H9 (cell line): ENCODE results near the gene GNAS. TPM values are rescaled to one million over a fixed set of nuclear protein-coding genes. Genes with fewer than 3 reads are reported as not detected.
A peak's percentile ranks its signal among the peaks of the same experiment; 100 is the strongest.

ENCODE experiments used
- DNase-seq: peaks from one replicate; pipeline ENCODE4 v3.0.0-alpha.2; 2017
- H2AFZ ChIP-seq: one replicate; pipeline ENCODE4 v1.6.1; 2013; ENCODE audit warnings: mild to moderate bottlenecking, low read length, control low read depth, moderate library complexity
- H2AK5ac ChIP-seq: 2 replicates; pipeline ENCODE4 v1.6.1; 2013; ENCODE audit warnings: low read length, control low read depth, mixed read lengths; ENCODE audit not compliant: insufficient read length
- H2BK120ac ChIP-seq: one replicate; pipeline ENCODE4 v1.6.1; 2013; ENCODE audit warnings: low read depth, mild to moderate bottlenecking, low read length, control low read depth, inconsistent platforms; ENCODE audit not compliant: poor library complexity, severe bottlenecking
- H2BK12ac ChIP-seq: 2 replicates; pipeline ENCODE4 v1.6.1; 2013; ENCODE audit warnings: low read length, control low read depth, mixed read lengths, low read depth; ENCODE audit not compliant: insufficient read length
- H2BK15ac ChIP-seq: 2 replicates; pipeline ENCODE4 v1.6.1; 2013; ENCODE audit warnings: low read depth, low read length, control low read depth
- H2BK20ac ChIP-seq: one replicate; pipeline ENCODE4 v1.6.1; 2013; ENCODE audit warnings: low read depth, mild to moderate bottlenecking, low read length, control low read depth, inconsistent platforms; ENCODE audit not compliant: poor library complexity, severe bottlenecking
- H2BK5ac ChIP-seq: 2 replicates; pipeline ENCODE4 v1.6.1; 2013; ENCODE audit warnings: low read length, control low read depth, mixed read lengths; ENCODE audit not compliant: insufficient read length
- H3K14ac ChIP-seq: 2 replicates; pipeline ENCODE4 v1.6.1; 2013; ENCODE audit warnings: low read length, control low read depth; ENCODE audit not compliant: insufficient read depth
- H3K18ac ChIP-seq: 2 replicates; pipeline ENCODE4 v1.6.1; 2013; ENCODE audit warnings: low read depth, mild to moderate bottlenecking, mixed read lengths, low read length, control low read depth; ENCODE audit not compliant: insufficient read length
- H3K23ac ChIP-seq: 2 replicates; pipeline ENCODE4 v1.6.1; 2013; ENCODE audit warnings: low read length, control low read depth, mixed read lengths, low read depth; ENCODE audit not compliant: insufficient read length
- H3K23me2 ChIP-seq: 2 replicates; pipeline ENCODE4 v1.6.1; 2013; ENCODE audit warnings: low read depth, mild to moderate bottlenecking, mixed read lengths, low read length, control low read depth; ENCODE audit not compliant: insufficient read length, poor library complexity, severe bottlenecking
- H3K27ac ChIP-seq: 2 replicates; pipeline ENCODE4 v1.5.1; 2013; ENCODE audit warnings: low read length, control low read depth, mixed read lengths, low read depth; ENCODE audit not compliant: insufficient read length
- H3K27me3 ChIP-seq: 2 replicates; pipeline ENCODE4 v1.6.1; 2013; ENCODE audit warnings: low read length, control low read depth, inconsistent platforms; ENCODE audit not compliant: insufficient read depth
- H3K4ac ChIP-seq: 2 replicates; pipeline ENCODE4 v1.6.1; 2013; ENCODE audit warnings: low read depth, mild to moderate bottlenecking, control low read depth, inconsistent platforms, low read length, moderate library complexity
- H3K4me1 ChIP-seq: 2 replicates; pipeline ENCODE4 v1.6.1; 2013; ENCODE audit warnings: low read length, control low read depth, inconsistent platforms; ENCODE audit not compliant: insufficient read depth
- H3K4me2 ChIP-seq: 2 replicates; pipeline ENCODE4 v1.6.1; 2013; ENCODE audit warnings: low read length, control low read depth, mixed read lengths; ENCODE audit not compliant: insufficient read length, insufficient read depth
- H3K56ac ChIP-seq: 2 replicates; pipeline ENCODE4 v1.6.1; 2013; ENCODE audit warnings: low read depth, mild to moderate bottlenecking, mixed read lengths, low read length, control low read depth; ENCODE audit not compliant: insufficient read length
- H3K79me1 ChIP-seq: 2 replicates; pipeline ENCODE4 v1.6.1; 2013; ENCODE audit warnings: low read depth, mild to moderate bottlenecking, moderate library complexity, low read length, control low read depth, inconsistent platforms; ENCODE audit not compliant: insufficient read depth, poor library complexity, severe bottlenecking
- H3K79me2 ChIP-seq: 2 replicates; pipeline ENCODE4 v1.6.1; 2013; ENCODE audit warnings: low read length, control low read depth, inconsistent platforms; ENCODE audit not compliant: insufficient read depth
- H3K9ac ChIP-seq: 2 replicates; pipeline ENCODE4 v1.6.1; 2013; ENCODE audit warnings: low read length, control low read depth, mixed read lengths; ENCODE audit not compliant: insufficient read length; ENCODE audit errors: extremely low read depth
- H3K9me3 ChIP-seq: one replicate; pipeline ENCODE4 v1.6.1; 2013; ENCODE audit warnings: low read depth, low read length, inconsistent platforms; ENCODE audit not compliant: control insufficient read depth
- H3T11ph ChIP-seq: one replicate; pipeline ENCODE4 v1.6.1; 2013; ENCODE audit warnings: mild to moderate bottlenecking, low read length, control low read depth, inconsistent platforms
- H4K20me1 ChIP-seq: one replicate; pipeline ENCODE4 v1.6.1; 2013; ENCODE audit not compliant: control insufficient read depth, insufficient read length, insufficient read depth
- H4K5ac ChIP-seq: 2 replicates; pipeline ENCODE4 v1.6.1; 2013; ENCODE audit warnings: low read depth, mild to moderate bottlenecking, mixed read lengths, low read length, control low read depth; ENCODE audit not compliant: insufficient read length
- H4K8ac ChIP-seq: replicated peaks from 2 replicates; pipeline ENCODE4 v1.6.1; 2013; ENCODE audit warnings: low read length, control low read depth, mixed read lengths, low read depth; ENCODE audit not compliant: insufficient read length
- H4K91ac ChIP-seq: 2 replicates; pipeline ENCODE4 v1.6.1; 2013; ENCODE audit warnings: low read depth, mild to moderate bottlenecking, moderate library complexity, mixed read lengths, low read length, control low read depth; ENCODE audit not compliant: insufficient read length
- H3K27ac Mint-ChIP-seq, 3 experiments: 2 replicates in 2 of 3; 3 replicates in 1 of 3; pipeline ENCODE4 v1.8.0; 2020 to 2021; ENCODE audit warnings: mixed read lengths in 3 of 3, mild to moderate bottlenecking in 1 of 3, moderate library complexity in 1 of 3
- H3K27me3 Mint-ChIP-seq: 2 replicates; pipeline ENCODE4 v1.8.0; 2021; ENCODE audit warnings: low read depth, mild to moderate bottlenecking, moderate library complexity, mixed read lengths
- H3K36me3 Mint-ChIP-seq, 3 experiments: 2 replicates in 2 of 3; 3 replicates in 1 of 3; pipeline ENCODE4 v1.8.0; 2020 to 2021; ENCODE audit warnings: low read depth in 3 of 3, mixed read lengths in 3 of 3; ENCODE audit not compliant: insufficient read depth in 1 of 3
- H3K4me1 Mint-ChIP-seq, 2 experiments: 2 replicates each; pipeline ENCODE4 v1.8.0; 2020; ENCODE audit warnings: mixed read lengths in 2 of 2
- H3K4me3 Mint-ChIP-seq, 2 experiments: 2 replicates in 1 of 2; 3 replicates in 1 of 2; pipeline ENCODE4 v1.8.0; 2020 to 2021; ENCODE audit warnings: mild to moderate bottlenecking in 2 of 2, mixed read lengths in 2 of 2, moderate library complexity in 1 of 2
- H3K9me3 Mint-ChIP-seq, 2 experiments: 2 replicates in 1 of 2; 3 replicates in 1 of 2; pipeline ENCODE4 v1.8.0; 2020; ENCODE audit warnings: mild to moderate bottlenecking in 2 of 2, mixed read lengths in 2 of 2, moderate library complexity in 1 of 2
- CTCF ChIP-seq: fragments of 200-600 bp; sonication (generic); conservative IDR thresholded peaks from 3 replicates; pipeline ENCODE4 v1.8.0; 2021; ENCODE audit warnings: antibody characterized with exemption, mild to moderate bottlenecking
- WGBS: extraction: QIAGEN DNeasy Blood & Tissue Kit; methylation state at CpG from one replicate; pipeline ENCODE4 v1.1.7; 2013; ENCODE audit warnings: missing lambda C conversion rate, low lambda C conversion rate, mixed read lengths; ENCODE audit not compliant: insufficient read length; ENCODE audit errors: extremely low coverage; 5-methylcytosine and 5-hydroxymethylcytosine counted together
- total RNA-seq: library from RNA; stranded (reverse); gene quantifications from 2 replicates; pipeline ENCODE4 v1.2.1, GENCODE V29; 2021

Gene GNAS
- total RNA-seq, 1 experiment from 2014 or later: 920 TPM

GRCh38 chr20:58836616-58837204 is 15.8 kb upstream of the GNAS start:
- DNase-seq: no peak
- H3K27me3 ChIP-seq: peaks cover 17% of the 10 kb centered on the region; the same call in 1 of the 2 replicates
- no peak overlapping the region for H2AFZ ChIP-seq
- H3K9me3 ChIP-seq: no peaks in the 10 kb centered on the region
- H3K9me3 Mint-ChIP-seq: no peaks in the 10 kb centered on the region; a peak in 1 of 5 replicates
- peaks cover 8% of the 10 kb centered on the region for H3K79me1 ChIP-seq
- WGBS: no CpG with 5 or more reads among the region's 10 CpGs
- no peak overlapping the region for H4K8ac ChIP-seq
- no peak for TF ChIP-seq CTCF
- no peak overlapping the region for H3K18ac ChIP-seq
- no peak overlapping the region for H2BK20ac ChIP-seq
- H2BK15ac ChIP-seq: no peak overlapping the region
- H3K79me2 ChIP-seq: peaks cover 54% of the 10 kb centered on the region; the same call in 1 of the 2 replicates
- H2BK120ac ChIP-seq: no peak overlapping the region
- H3K4me3 Mint-ChIP-seq: no peak overlapping the region
- peaks cover 12 to 25% of the 10 kb centered on the region in 2 experiments for H3K4me1 Mint-ChIP-seq
- H3K23me2 ChIP-seq: peaks cover 7% of the 10 kb centered on the region
- peaks cover 2% of the 10 kb centered on the region for H4K20me1 ChIP-seq
- H3T11ph ChIP-seq: no peak overlapping the region
- no peaks in the 10 kb centered on the region for H3K4me1 ChIP-seq
- no peak overlapping the region for H3K4ac ChIP-seq
- no peak overlapping the region for H2BK5ac ChIP-seq
- H3K23ac ChIP-seq: no peak overlapping the region
- no peak overlapping the region for H3K4me2 ChIP-seq
- H4K5ac ChIP-seq: no peak overlapping the region
- peaks cover 30% of the 10 kb centered on the region for H3K27me3 Mint-ChIP-seq
- H3K9ac ChIP-seq: no peak overlapping the region
- H2BK12ac ChIP-seq: no peak overlapping the region
- no peak overlapping the region for H4K91ac ChIP-seq
- H3K14ac ChIP-seq: no peak overlapping the region
- no peak overlapping the region for H3K56ac ChIP-seq
- peaks cover 47 to 73% (median 58%) of the 10 kb centered on the region in 3 experiments for H3K36me3 Mint-ChIP-seq
- 0 out of 7 replicates have a peak overlapping the region, but pooled peaks of 1 of the 3 experiments have one; percentile 49 for H3K27ac Mint-ChIP-seq
- H2AK5ac ChIP-seq: no peak overlapping the region
- H3K27ac ChIP-seq: no peak overlapping the region
